ENCODE measurements around the gene ITPRIP.

Gene ITPRIP

DNA sequence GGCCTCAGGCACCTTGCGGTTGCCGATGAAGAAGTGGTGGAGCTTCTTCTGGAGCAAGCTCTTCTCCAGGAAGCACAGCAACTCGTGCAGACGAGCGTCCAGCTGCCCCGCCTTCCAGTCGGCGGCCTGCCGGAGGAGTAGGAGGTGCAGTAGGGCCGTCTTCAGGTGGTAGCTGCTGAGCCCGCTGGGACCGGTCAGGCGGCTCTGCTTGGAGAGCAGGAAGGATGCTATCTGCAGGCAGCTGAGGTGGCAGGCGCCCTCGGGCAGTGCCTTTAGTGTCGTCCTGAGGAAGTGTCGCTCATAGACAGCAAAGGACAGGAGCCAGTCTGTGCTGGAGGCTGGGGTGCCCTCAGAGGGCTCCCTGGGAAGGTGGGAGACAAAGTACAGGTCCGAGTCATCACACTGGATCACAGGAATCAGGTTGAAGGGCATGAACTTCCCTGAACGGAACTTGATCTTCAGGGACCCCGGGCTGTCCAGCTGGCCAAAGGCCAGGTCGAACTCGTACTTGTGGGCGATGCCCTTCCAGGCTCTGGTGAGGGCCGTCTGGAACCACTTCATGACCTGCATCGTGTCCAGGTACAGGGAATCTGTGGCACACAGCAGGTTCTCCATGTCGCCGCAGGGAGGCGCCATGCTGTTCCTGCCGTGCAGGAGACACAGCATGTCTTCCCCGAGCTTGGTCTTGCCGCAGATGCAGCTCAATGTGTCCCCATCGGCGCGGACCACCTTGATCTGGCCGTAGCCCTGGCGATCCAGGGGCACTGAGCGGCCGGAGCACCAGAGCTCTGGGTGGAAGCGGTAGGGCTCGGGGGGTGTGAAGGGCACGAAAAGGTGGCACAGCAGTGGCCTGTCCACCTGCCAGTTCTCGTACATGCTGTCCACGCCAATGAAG, 23.4 kb downstream of the ITPRIP start:
- no peak overlapping the region for H3K9ac ChIP-seq (ENCODE audit: low read depth, low read length)
- H3K4me1 ChIP-seq (ENCODE audit: insufficient read depth, low read length): peaks cover 24% of the 10 kb centered on the region
- H3K36me3 ChIP-seq (ENCODE audit: insufficient read depth, low read length): peaks cover 7% of the 10 kb centered on the region
- H3K9me3 ChIP-seq (ENCODE audit: control insufficient read depth, insufficient read depth, low read length): no peaks in the 10 kb centered on the region

DNA sequence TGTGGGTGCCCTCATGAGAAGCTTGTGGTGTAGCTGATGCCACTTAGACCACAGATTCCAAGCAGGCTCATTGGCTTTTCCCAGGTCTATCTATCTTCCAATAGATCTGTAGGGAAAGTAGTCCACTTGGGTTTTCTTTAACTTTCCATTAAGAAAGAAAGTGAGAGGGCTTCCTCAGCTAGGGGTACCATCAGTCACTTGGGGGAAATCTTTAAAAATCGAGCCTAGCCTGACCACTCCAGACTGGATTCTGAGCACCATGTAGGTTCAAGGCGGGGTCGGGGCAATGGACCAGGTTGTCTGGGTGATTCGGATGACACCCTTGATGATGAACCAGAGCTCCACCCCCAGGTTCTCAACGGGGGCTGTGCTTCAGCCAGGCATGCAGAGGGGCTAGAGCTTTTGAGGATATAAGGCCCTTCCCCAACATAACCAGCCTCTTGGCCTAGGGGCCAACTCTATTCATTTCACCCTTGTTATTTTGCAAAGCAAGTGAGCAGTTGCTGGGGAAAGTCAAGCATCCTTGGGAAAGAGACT, 27.0 kb downstream of the ITPRIP start:
- no peaks in the 10 kb centered on the region for H3K4me1 ChIP-seq (ENCODE audit: insufficient read depth, low read length)
- H3K9ac ChIP-seq (ENCODE audit: low read depth, low read length): no peak overlapping the region
- no peaks in the 10 kb centered on the region for H3K9me3 ChIP-seq (ENCODE audit: control insufficient read depth, insufficient read depth, low read length)
- peaks cover 7% of the 10 kb centered on the region for H3K36me3 ChIP-seq (ENCODE audit: insufficient read depth, low read length)

DNA sequence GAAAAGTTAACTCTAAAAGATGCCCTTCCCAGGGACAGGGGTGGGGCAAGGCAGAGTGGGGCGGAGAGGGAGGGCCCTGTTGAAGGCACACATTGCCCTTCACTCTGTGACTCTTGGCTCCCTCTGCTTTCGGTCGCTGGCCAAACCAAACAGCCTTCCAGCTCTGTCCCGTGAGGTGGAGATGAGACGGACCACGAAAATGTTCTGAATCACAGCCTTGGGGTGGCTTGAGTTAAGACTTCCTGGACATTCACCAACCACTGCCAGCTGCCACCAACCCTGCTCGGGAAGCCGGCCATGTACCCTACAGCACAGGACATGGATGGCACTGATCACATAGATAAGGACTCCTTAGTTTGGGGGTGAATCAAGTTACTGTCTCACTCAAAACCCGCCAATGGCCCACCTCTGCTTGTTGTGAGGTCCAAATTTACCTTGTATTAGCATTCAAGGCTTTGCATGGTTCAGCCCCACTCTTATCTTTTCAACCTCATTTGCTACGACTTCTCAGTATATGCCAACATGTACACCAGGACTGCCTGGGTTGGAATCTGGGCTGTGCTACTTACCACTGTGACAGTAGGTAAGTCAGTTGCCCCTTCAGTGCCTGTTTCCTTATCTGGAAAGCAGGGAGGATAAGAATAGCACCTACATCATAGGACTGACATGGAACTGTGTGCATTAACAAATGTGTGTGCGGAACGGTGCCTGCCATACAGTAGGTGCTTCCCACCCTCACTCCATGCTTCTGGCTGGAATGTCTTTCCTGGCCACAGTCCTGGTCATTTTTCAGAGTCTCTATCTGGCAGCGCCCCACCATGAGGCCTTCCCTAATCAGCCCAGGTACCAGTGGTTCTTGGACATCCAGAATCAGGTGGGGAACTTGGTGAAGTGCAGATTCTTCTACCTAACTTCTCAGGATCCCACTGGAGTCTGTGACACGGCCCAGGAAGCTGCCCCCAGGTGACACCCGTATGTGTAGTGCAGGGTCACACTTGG, 28.0 kb downstream of the ITPRIP start:
- no peak overlapping the region for H3K9ac ChIP-seq (ENCODE audit: low read depth, low read length)
- no peaks in the 10 kb centered on the region for H3K9me3 ChIP-seq (ENCODE audit: control insufficient read depth, insufficient read depth, low read length)
- H3K36me3 ChIP-seq (ENCODE audit: insufficient read depth, low read length): peaks cover 7% of the 10 kb centered on the region
- peaks cover 3% of the 10 kb centered on the region; the same call in 1 of the 2 replicates for H3K4me1 ChIP-seq (ENCODE audit: insufficient read depth, low read length)

DNA sequence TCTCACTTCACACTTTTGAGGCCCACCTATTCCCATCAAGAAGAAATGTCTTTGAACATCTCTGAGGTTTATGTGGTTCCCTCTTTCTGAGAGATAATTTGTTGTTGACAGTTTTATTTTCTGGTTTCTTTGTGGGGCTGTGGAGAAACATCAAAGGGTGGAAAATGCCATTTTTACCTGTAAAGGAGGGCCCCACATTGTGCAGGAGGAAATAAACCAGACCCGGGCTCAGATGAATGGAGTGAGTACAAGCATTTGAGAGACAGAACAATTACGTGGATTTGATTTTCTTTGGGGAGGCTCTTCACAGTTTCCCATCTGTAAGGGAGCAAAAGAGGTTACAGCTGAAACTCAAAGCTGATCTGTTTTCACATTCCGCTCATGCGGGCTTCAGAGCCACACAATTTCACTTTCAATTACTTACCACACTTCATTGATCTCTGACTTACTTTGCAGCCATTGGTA, 29.8 kb downstream of the ITPRIP start:
- Histone ChIP-seq H3K9me3 (ENCODE audit: control insufficient read depth, insufficient read depth, low read length) (peaks cover 8% of the 10 kb centered on the region), H3K36me3 (ENCODE audit: insufficient read depth, low read length) (no peaks in the 10 kb centered on the region; the same call in 1 of the 2 replicates), H3K4me1 (ENCODE audit: insufficient read depth, low read length) (peaks cover 3% of the 10 kb centered on the region; the same call in 1 of the 2 replicates), H3K9ac (ENCODE audit: low read depth, low read length) (no peak overlapping the region)

DNA sequence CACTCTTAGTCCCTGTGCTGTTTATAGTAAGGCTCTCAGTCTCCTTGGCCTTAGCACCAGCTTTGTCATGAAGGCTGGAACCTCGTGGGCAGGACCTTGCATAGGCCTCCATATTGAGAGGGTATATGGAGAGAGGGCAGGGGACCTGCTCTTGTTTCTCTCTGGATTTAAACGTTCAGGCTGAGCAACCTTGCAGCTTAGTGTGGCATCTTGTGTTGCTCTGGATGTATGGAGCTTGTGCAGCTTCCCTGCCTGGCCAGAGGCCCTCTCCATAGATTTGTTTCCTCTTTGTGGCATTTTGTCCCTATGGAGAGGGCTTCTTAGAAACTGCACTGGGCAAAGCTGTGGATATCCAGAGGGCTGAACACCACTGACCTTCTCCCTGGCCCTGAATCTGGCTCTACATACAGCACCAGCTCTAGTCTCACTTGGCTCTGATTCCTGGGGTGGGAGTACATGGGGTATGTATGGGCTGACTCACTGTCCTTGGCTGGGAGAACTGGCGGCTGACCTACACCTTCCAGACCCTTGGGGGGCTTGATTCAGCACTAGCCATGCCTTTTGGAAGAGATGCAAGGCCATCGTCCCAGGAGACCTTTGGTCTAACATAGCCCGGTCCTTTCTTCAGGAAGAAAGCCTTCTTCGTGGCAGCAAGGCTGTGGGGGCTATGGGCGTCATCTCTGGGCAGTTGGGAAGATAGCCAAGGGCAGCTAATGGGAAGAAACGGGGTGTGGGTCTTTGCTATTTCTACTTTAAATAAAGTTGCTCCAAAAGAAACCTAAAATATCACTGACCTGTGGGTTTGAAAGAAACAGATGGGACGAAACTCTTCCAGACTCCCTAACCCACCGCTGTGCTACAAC, 30.5 kb downstream of the ITPRIP start:
- no peaks in the 10 kb centered on the region; the same call in 1 of the 2 replicates for H3K36me3 ChIP-seq (ENCODE audit: insufficient read depth, low read length)
- no peak overlapping the region for H3K9ac ChIP-seq (ENCODE audit: low read depth, low read length)
- H3K4me1 ChIP-seq (ENCODE audit: insufficient read depth, low read length): peaks cover 3% of the 10 kb centered on the region; the same call in 1 of the 2 replicates
- H3K9me3 ChIP-seq (ENCODE audit: control insufficient read depth, insufficient read depth, low read length): peaks cover 8% of the 10 kb centered on the region

DNA sequence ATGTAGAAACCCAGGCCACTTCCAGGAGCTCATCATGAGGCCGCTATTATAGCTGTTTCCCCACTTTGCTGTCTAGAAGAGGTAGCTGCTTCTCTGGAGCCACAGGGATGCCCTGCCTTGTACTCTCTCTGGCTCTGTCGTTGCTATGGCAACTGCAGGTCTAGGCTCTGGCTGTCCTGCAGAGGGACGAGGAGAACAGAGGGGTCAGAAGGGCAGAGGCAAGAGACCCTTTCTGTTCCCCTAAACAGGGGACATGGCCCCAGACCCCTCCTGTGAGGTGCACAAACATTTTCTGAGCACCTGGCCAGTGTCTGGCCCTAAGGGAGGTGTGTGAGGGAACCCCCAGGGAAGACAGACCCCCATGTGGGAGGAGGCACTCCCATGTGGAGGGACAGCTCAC, 31.4 kb downstream of the ITPRIP start:
- Histone ChIP-seq H3K9ac (ENCODE audit: low read depth, low read length) (no peak overlapping the region), H3K9me3 (ENCODE audit: control insufficient read depth, insufficient read depth, low read length) (peaks cover 8% of the 10 kb centered on the region), H3K4me1 (ENCODE audit: insufficient read depth, low read length) (peaks cover 3% of the 10 kb centered on the region; the same call in 1 of the 2 replicates), H3K36me3 (ENCODE audit: insufficient read depth, low read length) (no peaks in the 10 kb centered on the region)

DNA sequence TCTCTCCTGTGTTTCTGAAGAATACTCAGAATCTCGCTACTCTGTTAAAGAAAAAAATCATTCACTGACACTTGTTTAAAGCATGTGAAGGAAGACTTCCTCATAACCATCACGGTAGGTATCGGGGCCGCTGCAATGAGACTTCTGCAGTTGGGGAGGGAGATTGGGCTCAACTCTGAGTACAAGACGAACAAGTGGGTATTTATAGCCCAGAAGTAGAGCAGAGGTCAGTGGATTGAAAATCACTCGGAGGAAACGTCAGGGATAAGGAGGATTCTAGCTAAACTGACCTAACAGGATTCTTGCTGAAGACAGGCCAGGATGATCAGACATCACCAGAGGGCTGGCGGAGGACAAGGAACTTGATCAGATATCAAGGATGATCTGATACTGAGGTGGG, 33.3 kb downstream of the ITPRIP start:
- H3K9me3 ChIP-seq (ENCODE audit: control insufficient read depth, insufficient read depth, low read length): peaks cover 8% of the 10 kb centered on the region
- H3K9ac ChIP-seq (ENCODE audit: low read depth, low read length): no peak overlapping the region
- peaks cover 3% of the 10 kb centered on the region; the same call in 1 of the 2 replicates for H3K4me1 ChIP-seq (ENCODE audit: insufficient read depth, low read length)
- no peaks in the 10 kb centered on the region for H3K36me3 ChIP-seq (ENCODE audit: insufficient read depth, low read length)

DNA sequence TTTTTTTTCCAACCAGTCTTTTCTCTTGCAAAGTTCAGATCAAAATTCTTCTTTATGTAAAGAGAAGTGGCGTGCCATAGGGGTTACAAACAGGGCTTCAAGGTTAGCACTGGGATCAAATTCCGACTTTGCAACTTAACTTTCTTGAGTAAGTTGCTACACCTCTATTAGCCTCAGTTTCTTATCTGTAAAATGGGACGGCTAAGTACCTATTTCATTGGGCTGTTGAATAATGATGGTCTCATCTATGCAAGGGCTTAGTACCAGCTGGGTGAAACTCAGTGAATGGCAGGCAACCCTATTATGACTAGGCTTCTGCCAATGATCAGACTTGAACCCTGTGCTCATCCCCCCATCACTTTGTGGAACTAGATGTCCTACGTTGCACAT, 33.9 kb downstream of the ITPRIP start:
- Histone ChIP-seq H3K4me1 (ENCODE audit: insufficient read depth, low read length) (peaks cover 3% of the 10 kb centered on the region; the same call in 1 of the 2 replicates), H3K9ac (ENCODE audit: low read depth, low read length) (no peak overlapping the region)

DNA sequence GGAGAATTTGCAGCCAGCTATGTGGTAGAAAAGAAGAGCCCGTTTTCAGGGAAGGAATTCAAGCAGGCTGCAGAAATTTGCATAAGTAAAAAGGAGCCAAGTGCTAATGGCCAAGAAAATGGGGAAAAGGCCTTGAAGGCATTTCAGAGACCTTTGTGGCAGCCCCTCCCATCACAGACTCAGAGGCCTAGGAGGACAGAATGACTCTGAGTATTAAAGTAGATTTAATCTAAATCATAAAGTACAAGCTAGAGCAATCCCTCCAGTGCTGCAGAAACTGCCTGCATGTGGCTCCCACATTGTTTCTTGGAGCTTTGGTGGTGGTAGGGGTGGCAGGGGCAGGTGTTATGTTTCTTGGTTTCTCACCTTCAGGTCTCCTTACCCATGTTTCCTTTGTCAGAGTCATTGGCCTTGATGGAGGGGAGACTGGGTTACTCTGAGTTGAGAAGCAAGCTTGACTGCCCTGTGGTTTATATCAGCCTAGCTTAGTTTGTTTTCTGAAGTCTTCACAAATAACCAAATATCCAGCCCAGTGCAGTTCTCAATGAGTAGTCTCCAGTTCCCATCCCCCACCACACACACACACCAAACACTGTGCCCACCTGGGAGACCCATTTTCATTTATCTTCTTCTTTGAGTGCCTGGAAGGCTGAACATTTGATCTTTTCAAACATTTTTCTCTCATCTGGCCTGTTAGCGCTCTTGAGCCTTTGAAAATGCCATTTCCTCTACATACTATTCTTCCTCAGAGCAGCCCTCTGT, 34.5 kb downstream of the ITPRIP start:
- peaks cover 3% of the 10 kb centered on the region; the same call in 1 of the 2 replicates for H3K4me1 ChIP-seq (ENCODE audit: insufficient read depth, low read length)
- H3K9ac ChIP-seq (ENCODE audit: low read depth, low read length): no peak overlapping the region
- peaks cover 8% of the 10 kb centered on the region for H3K9me3 ChIP-seq (ENCODE audit: control insufficient read depth, insufficient read depth, low read length)
- 0 out of 2 replicates have a peak, but pooled peaks cover 3% of the 10 kb centered on the region for H3K36me3 ChIP-seq (ENCODE audit: insufficient read depth, low read length)

More for the DNA sequence above, 33.9 kb downstream of the ITPRIP start:
- Histone ChIP-seq H3K36me3 (ENCODE audit: insufficient read depth, low read length) (0 out of 2 replicates have a peak, but pooled peaks cover 3% of the 10 kb centered on the region), H3K9me3 (ENCODE audit: control insufficient read depth, insufficient read depth, low read length) (peaks cover 8% of the 10 kb centered on the region)

DNA sequence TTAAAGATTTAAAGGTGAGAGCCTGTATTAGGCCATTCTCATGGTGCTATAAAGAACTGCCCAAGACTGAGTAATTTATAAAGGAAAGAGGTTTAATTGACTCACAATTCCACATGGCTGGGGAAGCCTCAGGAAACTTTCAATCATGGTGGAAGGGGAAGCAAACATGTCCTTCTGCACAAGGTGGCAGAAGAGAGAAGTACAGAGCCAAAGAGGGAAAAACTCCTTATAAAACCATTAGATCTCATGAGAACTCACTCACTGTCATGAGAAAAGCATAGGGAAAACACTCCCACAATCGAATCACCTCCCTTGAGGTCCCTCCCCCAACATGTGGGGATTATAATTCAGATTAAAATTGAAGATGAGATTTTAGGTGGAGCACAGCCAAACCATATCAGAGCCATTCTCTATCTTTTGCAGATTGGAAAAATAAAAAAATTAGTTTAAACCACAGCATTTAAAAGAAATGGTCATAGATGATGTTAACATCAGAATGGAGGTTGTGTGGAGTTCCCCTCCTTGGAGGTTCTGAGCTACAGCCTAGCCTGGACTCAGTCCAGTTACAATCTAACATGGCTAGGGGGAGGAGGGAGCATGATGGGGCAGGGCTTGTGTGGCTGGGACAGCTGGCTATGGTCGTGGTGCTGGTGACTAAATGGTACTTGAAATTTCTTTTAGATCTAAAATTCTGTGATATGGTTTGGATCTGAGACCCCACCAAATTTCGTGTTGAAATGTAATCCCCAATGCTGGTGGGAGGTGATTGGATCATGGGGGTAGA, 36.2 kb downstream of the ITPRIP start:
- Histone ChIP-seq H3K9me3 (ENCODE audit: control insufficient read depth, insufficient read depth, low read length) (peaks cover 8% of the 10 kb centered on the region), H3K4me1 (ENCODE audit: insufficient read depth, low read length) (peaks cover 3% of the 10 kb centered on the region; the same call in 1 of the 2 replicates), H3K36me3 (ENCODE audit: insufficient read depth, low read length) (0 out of 2 replicates have a peak, but pooled peaks cover 3% of the 10 kb centered on the region), H3K9ac (ENCODE audit: low read depth, low read length) (no peak overlapping the region)

DNA sequence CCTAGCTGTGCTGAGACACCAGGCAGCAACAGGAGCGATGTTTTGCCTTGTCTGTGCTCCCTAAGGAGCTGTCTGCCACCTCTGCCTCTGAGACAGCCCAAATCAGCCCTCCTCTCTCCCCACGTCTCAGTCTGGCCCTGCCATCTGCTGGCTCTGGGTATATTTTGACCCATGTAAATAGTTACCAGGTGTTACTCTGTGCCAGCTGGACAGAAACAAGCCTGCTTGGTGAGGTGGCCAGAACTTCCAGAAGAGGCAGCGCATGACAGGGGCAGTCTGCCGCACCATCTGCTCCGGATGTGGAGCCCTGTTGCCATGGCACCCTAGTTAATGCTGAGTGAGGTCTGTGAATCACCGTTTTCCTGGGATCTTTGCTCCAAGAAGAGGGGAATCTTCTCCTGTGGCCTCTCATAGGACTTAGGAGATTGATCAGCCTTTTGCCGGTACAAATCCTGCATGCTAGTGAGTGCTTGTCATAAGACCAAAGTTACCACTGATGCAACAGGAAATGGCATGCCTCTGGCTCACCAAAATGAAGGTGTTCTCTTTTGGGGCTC, 37.5 kb downstream of the ITPRIP start:
- 0 out of 2 replicates have a peak, but pooled peaks cover 3% of the 10 kb centered on the region for H3K36me3 ChIP-seq (ENCODE audit: insufficient read depth, low read length)
- H3K9me3 ChIP-seq (ENCODE audit: control insufficient read depth, insufficient read depth, low read length): peaks cover 8% of the 10 kb centered on the region
- H3K4me1 ChIP-seq (ENCODE audit: insufficient read depth, low read length): peaks cover 2% of the 10 kb centered on the region; the same call in 1 of the 2 replicates
- no peak overlapping the region for H3K9ac ChIP-seq (ENCODE audit: low read depth, low read length)
